Neural cell (in vitro differentiated cells): ENCODE results near the gene DARS1.

Experiments used
- POLR2AphosphoS5 ChIP-seq: IDR thresholded peaks from 2 replicates; pipeline ENCODE4 v1.6.1; 2012
- RAD21 ChIP-seq: fragments of 450-650 bp; conservative IDR thresholded peaks from 2 replicates; pipeline ENCODE4 v1.6.1; 2014; ENCODE audit warnings: antibody characterized with exemption, mild to moderate bottlenecking, moderate library complexity
- SMC3 ChIP-seq: fragments of 450-650 bp; conservative IDR thresholded peaks from 2 replicates; pipeline ENCODE4 v1.6.1; 2014; ENCODE audit warnings: antibody characterized with exemption, mild to moderate bottlenecking, moderate library complexity; ENCODE audit not compliant: poor library complexity
- TAF1 ChIP-seq: IDR thresholded peaks from 2 replicates; pipeline ENCODE4 v1.6.1; 2012; ENCODE audit warnings: low read depth
- TF ChIP-seq, protein P1 (sequence below): fragments of 450-650 bp; IDR thresholded peaks from 2 replicates; pipeline ENCODE4 v1.5.1; 2014; ENCODE audit warnings: antibody characterized with exemption, mild to moderate bottlenecking, moderate library complexity; ENCODE audit not compliant: poor library complexity, severe bottlenecking

DNA sequence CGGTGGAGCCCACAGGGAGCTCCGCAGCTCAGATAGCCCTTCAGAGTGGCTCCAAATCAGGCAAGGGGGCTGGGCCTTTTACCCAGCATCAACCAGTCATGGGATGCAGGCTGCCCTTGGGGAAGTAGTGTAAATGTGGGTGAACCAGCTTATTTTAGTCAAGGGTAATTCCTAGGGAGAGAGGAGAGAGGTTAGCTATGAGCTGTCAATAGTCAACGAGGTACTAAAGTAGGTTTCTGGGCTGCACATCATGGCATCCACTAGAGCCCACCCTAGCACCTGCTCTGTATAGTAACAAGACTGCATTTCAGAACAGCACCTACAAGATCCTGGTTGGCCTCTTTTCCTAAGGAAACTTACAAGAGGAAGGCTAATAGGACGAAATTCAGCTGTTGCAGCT lies 99.7 kb downstream of the DARS1 start:
- TF ChIP-seq, protein P1, sequence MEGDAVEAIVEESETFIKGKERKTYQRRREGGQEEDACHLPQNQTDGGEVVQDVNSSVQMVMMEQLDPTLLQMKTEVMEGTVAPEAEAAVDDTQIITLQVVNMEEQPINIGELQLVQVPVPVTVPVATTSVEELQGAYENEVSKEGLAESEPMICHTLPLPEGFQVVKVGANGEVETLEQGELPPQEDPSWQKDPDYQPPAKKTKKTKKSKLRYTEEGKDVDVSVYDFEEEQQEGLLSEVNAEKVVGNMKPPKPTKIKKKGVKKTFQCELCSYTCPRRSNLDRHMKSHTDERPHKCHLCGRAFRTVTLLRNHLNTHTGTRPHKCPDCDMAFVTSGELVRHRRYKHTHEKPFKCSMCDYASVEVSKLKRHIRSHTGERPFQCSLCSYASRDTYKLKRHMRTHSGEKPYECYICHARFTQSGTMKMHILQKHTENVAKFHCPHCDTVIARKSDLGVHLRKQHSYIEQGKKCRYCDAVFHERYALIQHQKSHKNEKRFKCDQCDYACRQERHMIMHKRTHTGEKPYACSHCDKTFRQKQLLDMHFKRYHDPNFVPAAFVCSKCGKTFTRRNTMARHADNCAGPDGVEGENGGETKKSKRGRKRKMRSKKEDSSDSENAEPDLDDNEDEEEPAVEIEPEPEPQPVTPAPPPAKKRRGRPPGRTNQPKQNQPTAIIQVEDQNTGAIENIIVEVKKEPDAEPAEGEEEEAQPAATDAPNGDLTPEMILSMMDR, result no peak
- TF ChIP-seq RAD21, result no peak
- no peak for TF ChIP-seq SMC3
- no peak for TF ChIP-seq TAF1
- TF ChIP-seq POLR2AphosphoS5, result no peak
